HEK293T (cell line): ENCODE results near the gene USH1C.

Experiments used
- CTCF ChIA-PET: fragments of 350-600 bp; formaldehyde crosslinking; extraction: SDS; loops from one replicate; lab custom pipeline; 2021; ENCODE audit warnings: antibody characterized with exemption, inconsistent platforms; lab: Yijun Ruan, JAX
- POLR2A ChIA-PET: fragments of 350-600 bp; formaldehyde crosslinking; extraction: SDS; loops from one replicate; lab custom pipeline; 2020; ENCODE audit warnings: antibody characterized with exemption, inconsistent platforms; lab: Yijun Ruan, JAX
- DNase-seq: peaks from one replicate; pipeline ENCODE4 v3.0.0; 2012; ENCODE audit warnings: mixed read lengths; ENCODE audit errors: extremely low spot score
- ARNT ChIP-seq: fragments of 450-650 bp; IDR thresholded peaks from 2 replicates; pipeline ENCODE4 v1.6.1; 2017; ENCODE audit warnings: mild to moderate bottlenecking
- BHLHE40 ChIP-seq: fragments of 450-650 bp; IDR thresholded peaks from 2 replicates; pipeline ENCODE4 v1.6.1; 2016; ENCODE audit warnings: mild to moderate bottlenecking, moderate library complexity, borderline replicate concordance
- CTBP1 ChIP-seq: fragments of 450-650 bp; IDR thresholded peaks from 2 replicates; pipeline ENCODE4 v1.6.1; 2016; ENCODE audit warnings: borderline replicate concordance
- ELF4 ChIP-seq: fragments of 450-650 bp; IDR thresholded peaks from 2 replicates; pipeline ENCODE4 v1.6.1; 2017; ENCODE audit warnings: antibody characterized with exemption
- FOXA1 ChIP-seq: fragments of 450-650 bp; IDR thresholded peaks from 2 replicates; pipeline ENCODE4 v1.6.1; 2016; ENCODE audit warnings: mild to moderate bottlenecking
- FOXM1 ChIP-seq: fragments of 450-650 bp; IDR thresholded peaks from 2 replicates; pipeline ENCODE4 v1.6.1; 2017; ENCODE audit warnings: mild to moderate bottlenecking, borderline replicate concordance
- HDGF ChIP-seq: fragments of 450-650 bp; IDR thresholded peaks from 2 replicates; pipeline ENCODE4 v1.6.1; 2017; ENCODE audit warnings: antibody characterized with exemption, borderline replicate concordance
- L3MBTL2 ChIP-seq: fragments of 450-650 bp; conservative IDR thresholded peaks from 2 replicates; pipeline ENCODE4 v1.6.1; 2016; ENCODE audit warnings: mild to moderate bottlenecking
- LEF1 ChIP-seq: fragments of 450-650 bp; IDR thresholded peaks from 2 replicates; pipeline ENCODE4 v1.6.1; 2017; ENCODE audit warnings: mild to moderate bottlenecking, borderline replicate concordance
- NFRKB ChIP-seq: fragments of 450-650 bp; IDR thresholded peaks from 2 replicates; pipeline ENCODE4 v1.6.1; 2016; ENCODE audit warnings: mild to moderate bottlenecking, moderate library complexity
- SP1 ChIP-seq: fragments of 450-650 bp; IDR thresholded peaks from 2 replicates; pipeline ENCODE4 v1.6.1; 2017
- TARDBP ChIP-seq: fragments of 450-650 bp; IDR thresholded peaks from 2 replicates; pipeline ENCODE4 v1.6.1; 2016
- ZNF384 ChIP-seq: fragments of 450-650 bp; IDR thresholded peaks from 2 replicates; pipeline ENCODE4 v1.6.1; 2016

The USH1C gene

DNA sequence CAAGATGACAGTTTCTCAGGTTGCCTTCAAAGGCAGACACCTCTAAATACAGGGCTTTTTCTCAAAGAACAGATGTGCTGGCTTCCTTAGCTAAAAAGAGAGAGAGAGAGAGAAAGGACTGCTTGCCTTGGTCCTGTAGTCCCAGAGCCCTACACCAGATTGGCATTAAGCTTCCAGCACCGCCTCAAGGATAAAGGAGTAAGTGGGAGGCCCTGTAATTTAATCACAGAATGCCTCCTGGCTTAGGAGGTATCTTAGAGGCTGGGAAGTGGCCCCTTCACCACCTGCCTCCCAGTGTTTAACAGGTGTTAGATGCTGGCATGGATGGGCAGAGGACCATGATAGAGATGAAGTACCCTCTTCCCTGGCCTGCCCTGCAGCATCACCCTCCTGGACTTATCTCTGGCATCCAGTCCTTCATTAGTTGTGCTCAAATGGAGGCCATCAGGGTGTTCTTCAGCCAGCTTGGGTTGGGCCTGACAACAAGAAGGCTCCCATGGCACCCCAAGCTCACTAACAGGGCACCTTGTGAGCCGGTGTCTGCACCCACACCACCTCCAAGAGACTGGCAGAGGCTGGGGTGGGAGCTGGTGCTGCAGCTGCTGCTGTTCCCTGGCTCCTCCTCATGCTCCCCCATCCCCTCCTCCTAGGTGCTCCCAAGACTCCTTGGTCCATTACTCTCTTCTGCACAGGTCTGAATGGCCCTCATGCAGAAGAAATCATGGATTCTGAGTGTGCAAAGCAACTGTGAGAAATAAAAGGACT lies 100.1 kb downstream of the USH1C start:
- POLR2A ChIA-PET, result no interaction called here
- no peak for DNase-seq
- CTCF ChIA-PET, result no interaction called here
- TF ChIP-seq LEF1, result no peak
- no peak for TF ChIP-seq FOXM1
- no peak for TF ChIP-seq ZNF384
- TF ChIP-seq NFRKB, result no peak
- no peak for TF ChIP-seq CTBP1
- no peak for TF ChIP-seq BHLHE40
- TF ChIP-seq ELF4, result no peak
- TF ChIP-seq TARDBP, result no peak
- no peak for TF ChIP-seq L3MBTL2
- TF ChIP-seq ARNT, result no peak
- TF ChIP-seq HDGF, result no peak
- no peak for TF ChIP-seq FOXA1
- TF ChIP-seq SP1, result no peak
